Peyer's patch (tissue), 4 donors: Measurements from ENCODE around the gene GDF7. TPM values are rescaled to one million over a fixed set of nuclear protein-coding genes. Genes with fewer than 3 reads are reported as not detected.

Source experiments
- DNase-seq, 3 donors: peaks; one replicate each; pipeline ENCODE4 v3.0.0-alpha.2; 2017 to 2019
- H3K27ac ChIP-seq, 4 donors: fragments of 200-600 bp; sonication (generic); one replicate each; pipeline ENCODE4 v1.5.1; 2016 to 2019
- H3K27me3 ChIP-seq, 2 donors: fragments of 200-600 bp; sonication (generic); one replicate each; pipeline ENCODE4 v1.5.1; 2019
- H3K36me3 ChIP-seq, 3 donors: fragments of 200-600 bp; sonication (generic); one replicate each; pipeline ENCODE4 v1.5.1; 2016 to 2019
- H3K4me1 ChIP-seq, 4 donors: fragments of 200-600 bp; sonication (generic); one replicate each; pipeline ENCODE4 v1.5.1; 2016 to 2019
- H3K4me3 ChIP-seq, 4 donors: fragments of 200-600 bp; sonication (generic); 1 replicate in 3 of 4; 2 replicates in 1 of 4; pipeline ENCODE4 v1.5.1; 2016 to 2019; ENCODE audit warnings: mild to moderate bottlenecking in 1 of 4
- H3K9me3 ChIP-seq, 4 donors: fragments of 200-600 bp; sonication (generic); one replicate each; pipeline ENCODE4 v1.5.1; 2016 to 2019; ENCODE audit warnings: mild to moderate bottlenecking in 1 of 4
- CTCF ChIP-seq, 6 experiments: fragments of 450-650 bp in 4 of 6; fragments of 200-600 bp in 2 of 6; sonication (generic) in 1 of 6; IDR thresholded peaks; one replicate each; pipeline ENCODE4 v1.5.1; 2017 to 2019; ENCODE audit warnings: antibody characterized with exemption in 6 of 6, mild to moderate bottlenecking in 3 of 6, moderate library complexity in 1 of 6
- POLR2A ChIP-seq, 2 donors: fragments of 450-650 bp; IDR thresholded peaks; one replicate each; pipeline ENCODE4 v1.5.1; 2017; ENCODE audit warnings: antibody characterized with exemption in 2 of 2, mild to moderate bottlenecking in 2 of 2, moderate library complexity in 2 of 2
- total RNA-seq, 4 donors: library from RNA; depleted of rRNA; stranded (reverse); fragments of >200 nt; gene quantifications; one replicate each; pipeline ENCODE4 v1.1.0, GENCODE V29; 2016

Gene GDF7
- total RNA-seq, 4 donors from 2014 or later = 0.09 to 1.7 (median 0.38) TPM

DNA sequence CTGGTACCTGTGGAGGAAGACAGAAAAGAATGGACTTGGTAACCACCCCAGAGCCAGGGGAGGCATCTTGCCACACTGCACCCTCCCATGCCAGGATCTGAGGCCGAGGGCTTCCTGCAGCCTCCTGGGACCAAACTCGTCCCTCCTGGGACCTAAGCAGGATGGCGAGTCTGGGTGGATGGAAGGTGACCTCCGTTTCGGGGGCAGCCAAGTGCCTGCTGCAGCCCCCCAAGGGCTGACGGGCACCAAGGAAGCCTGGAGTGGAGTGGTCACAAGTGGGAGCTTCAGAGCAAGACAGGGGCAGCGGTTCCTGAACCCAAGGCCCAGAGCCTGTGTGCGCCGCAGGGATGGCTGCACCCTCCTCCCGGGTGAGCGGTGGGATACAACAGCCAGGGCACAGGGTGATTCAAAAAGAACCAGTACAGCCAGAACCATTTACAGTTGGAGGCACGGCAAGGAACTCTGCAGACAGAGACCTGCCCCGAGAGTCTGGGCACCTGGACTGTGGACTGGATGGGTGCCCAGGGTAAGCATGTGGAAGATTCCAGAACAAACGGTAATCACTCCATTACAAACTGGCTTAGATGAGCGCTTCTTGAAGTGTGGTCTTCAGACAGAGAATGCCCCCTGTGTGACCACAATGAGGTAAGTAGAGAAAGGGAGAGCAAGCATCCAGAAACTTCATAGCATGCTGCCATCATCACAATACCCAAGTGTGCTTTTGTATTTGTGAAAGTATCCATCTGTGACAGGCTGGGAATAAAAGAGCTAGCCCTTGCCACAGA, 28.1 kb upstream of the GDF7 start:
- Histone ChIP-seq H3K27me3 (no peaks in the 10 kb centered on the region), H3K27ac (peak overlapping the region in 1 of 4 donors; percentile 80), H3K4me1 (peaks cover 0 to 30% (median 0%) of the 10 kb centered on the region in 4 donors), H3K9me3 (no peaks in the 10 kb centered on the region), H3K36me3 (peaks cover 0 to 39% (median 0%) of the 10 kb centered on the region in 3 donors), H3K4me3 (no peak overlapping the region)
- TF ChIP-seq CTCF (IDR thresholded peaks at IDR 0.05) (no peak), POLR2A (IDR thresholded peaks at IDR 0.05) (no peak)
- DNase-seq = no peak

DNA sequence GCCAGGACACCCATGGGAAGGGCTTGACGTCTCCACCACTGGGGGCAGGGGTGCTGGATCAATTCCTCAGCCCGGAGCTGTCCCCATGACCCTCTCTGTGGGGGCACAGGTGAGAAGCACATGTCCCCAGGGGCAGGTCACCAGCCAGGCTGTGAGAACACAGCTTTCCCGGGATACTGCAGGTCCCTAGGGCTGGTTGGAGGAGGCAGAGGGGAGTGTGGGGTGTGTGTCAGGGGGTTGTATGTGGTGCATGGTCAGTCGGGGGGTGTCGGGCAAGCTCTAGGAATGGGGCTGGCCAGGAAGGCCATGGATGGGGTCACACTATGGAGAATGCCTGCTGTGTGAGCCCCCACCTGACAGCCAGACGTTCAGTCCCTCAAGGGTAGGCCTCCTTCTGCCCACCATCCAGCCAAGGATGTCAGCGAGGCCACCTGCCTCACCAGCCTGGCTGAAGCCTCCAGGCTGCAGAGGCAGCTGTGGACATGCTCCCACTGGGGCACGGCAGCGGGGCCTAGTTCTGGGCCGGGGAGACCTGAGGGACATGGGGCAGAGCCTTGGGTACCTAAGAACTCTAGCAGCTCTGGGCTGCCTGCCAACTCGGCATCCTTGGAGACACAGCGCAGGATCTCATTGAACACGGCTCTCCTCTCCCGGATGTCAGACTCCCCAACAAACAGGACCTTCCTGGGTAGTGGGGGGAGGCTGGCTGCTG, 26.4 kb upstream of the GDF7 start:
- H3K9me3 ChIP-seq = no peaks in the 10 kb centered on the region
- no peak for DNase-seq
- H3K27me3 ChIP-seq = no peaks in the 10 kb centered on the region
- peaks cover 0 to 13% (median 0%) of the 10 kb centered on the region in 4 donors for H3K4me1 ChIP-seq
- H3K36me3 ChIP-seq = peaks cover 0 to 52% (median 0%) of the 10 kb centered on the region in 3 donors
- peak overlapping the region in 1 of 4 donors; percentile 80 for H3K27ac ChIP-seq
- H3K4me3 ChIP-seq = no peak overlapping the region
- no peak for TF ChIP-seq CTCF (IDR thresholded peaks at IDR 0.05)

- Histone ChIP-seq H3K4me3 (no peak overlapping the region), H3K27ac (peak overlapping the region in 1 of 4 donors; percentile 80), H3K36me3 (peaks cover 0 to 52% (median 0%) of the 10 kb centered on the region in 3 donors)
Measured at GRCh38 chr2:20641123-20641985, 25.6 kb upstream of the GDF7 start.

DNA sequence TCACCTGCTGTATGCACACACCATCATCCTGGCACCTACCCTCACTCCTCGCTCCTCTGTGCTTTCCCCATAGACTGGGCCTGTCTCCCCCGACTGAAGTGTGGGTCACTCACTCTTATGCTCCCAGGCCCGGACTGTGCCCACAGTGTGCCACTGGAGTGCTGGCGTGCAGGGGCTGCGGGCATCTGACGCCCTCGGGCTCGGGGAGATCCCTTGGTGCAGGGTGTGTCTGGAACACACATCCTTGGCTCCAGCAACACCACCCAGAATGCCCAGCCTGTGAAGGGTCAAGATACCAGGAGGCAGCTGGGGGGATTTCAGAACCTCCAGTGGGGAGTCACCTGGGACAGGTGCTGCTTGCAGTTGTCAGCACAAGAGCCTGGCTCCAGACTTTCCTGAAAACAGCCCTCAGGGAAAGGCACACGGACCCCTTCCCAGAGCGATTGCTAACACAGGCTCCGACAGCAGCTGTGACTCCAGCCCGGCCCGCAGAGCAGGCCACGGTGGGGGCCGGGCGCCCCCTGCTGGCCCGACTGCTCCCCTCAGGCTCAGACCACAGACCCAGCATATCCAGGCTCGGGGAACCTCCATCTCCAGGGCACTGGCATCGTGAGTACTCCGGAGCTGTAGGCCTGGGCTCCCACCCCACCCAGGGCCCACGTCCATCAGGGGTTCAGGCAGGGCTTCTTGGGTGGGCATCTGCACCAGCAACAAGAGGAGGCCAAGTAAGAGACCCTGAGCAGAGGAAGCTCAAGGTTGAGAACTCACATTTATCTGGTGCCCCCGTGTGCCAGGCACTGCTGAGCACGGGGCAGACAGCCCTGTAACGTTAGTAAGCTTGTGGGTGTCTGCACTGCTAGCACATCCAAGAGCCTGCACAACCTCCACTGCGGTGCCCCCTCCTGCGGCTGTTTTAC, 24.6 kb upstream of the GDF7 start:
- Histone ChIP-seq H3K4me3 (no peak overlapping the region), H3K36me3 (peaks cover 0 to 50% (median 0%) of the 10 kb centered on the region in 3 donors), H3K27me3 (no peaks in the 10 kb centered on the region), H3K9me3 (no peaks in the 10 kb centered on the region), H3K4me1 (peaks cover 0 to 3% (median 0%) of the 10 kb centered on the region in 4 donors), H3K27ac (peak overlapping the region in 1 of 4 donors; percentile 80)
- DNase-seq = peak; percentile 72 to 88 (median 83)
- TF ChIP-seq CTCF (IDR thresholded peaks at IDR 0.05) (peak; percentile 79 to 95 (median 92)), POLR2A (IDR thresholded peaks at IDR 0.05) (no peak)

More at GRCh38 chr2:20641123-20641985, 25.6 kb upstream of the GDF7 start:
- TF ChIP-seq CTCF (IDR thresholded peaks at IDR 0.05) (no peak), POLR2A (IDR thresholded peaks at IDR 0.05) (no peak)
- peaks cover 0 to 5% (median 0%) of the 10 kb centered on the region in 4 donors for H3K4me1 ChIP-seq
- no peaks in the 10 kb centered on the region for H3K27me3 ChIP-seq
- DNase-seq = no peak
- H3K9me3 ChIP-seq = no peaks in the 10 kb centered on the region
